GM21390 (cell line): ENCODE results near the gene GALNT18.
A peak's percentile ranks its signal among the peaks of the same experiment; 100 is the strongest.

Experiments used
- ATAC-seq: cut with Tn5 transposase; IDR thresholded peaks from one replicate; pipeline ENCODE4 v1.9.1; 2021; ENCODE audit not compliant: unreplicated experiment

The GALNT18 gene

GRCh38 chr11:11391796-11392463 lies 229.9 kb downstream of the GALNT18 start:
- no peak for ATAC-seq

GRCh38 chr11:11391169-11391568 lies 230.6 kb downstream of the GALNT18 start:
- ATAC-seq = no peak

- no peak for ATAC-seq
Measured at GRCh38 chr11:11390068-11390771, 231.6 kb downstream of the GALNT18 start.

DNA sequence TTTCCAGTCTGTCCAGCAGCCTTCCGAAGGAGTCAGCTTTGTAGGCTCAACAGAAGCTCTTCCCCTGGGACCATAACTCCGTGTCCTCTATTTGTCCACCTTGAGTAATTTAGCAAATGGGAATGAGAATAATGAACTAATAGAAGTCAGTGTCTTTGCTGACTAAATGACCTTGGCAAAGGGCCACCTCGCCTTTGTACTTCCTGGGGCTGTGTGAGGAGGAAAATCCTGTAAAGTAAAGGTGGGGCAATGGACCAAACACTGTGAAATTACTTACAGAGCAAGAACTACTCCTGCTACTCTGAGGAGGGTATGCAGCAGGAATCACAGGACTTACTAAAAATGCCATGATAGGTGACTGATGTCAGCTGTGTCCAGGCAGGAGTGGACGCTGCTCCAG lies 232.6 kb downstream of the GALNT18 start:
- ATAC-seq = no peak

- no peak for ATAC-seq
Measured at GRCh38 chr11:11387622-11388305, 234.0 kb downstream of the GALNT18 start.

GRCh38 chr11:11387207-11387606 lies 234.6 kb downstream of the GALNT18 start:
- no peak for ATAC-seq

GRCh38 chr11:11384829-11385228 lies 237.0 kb downstream of the GALNT18 start:
- no peak for ATAC-seq

DNA sequence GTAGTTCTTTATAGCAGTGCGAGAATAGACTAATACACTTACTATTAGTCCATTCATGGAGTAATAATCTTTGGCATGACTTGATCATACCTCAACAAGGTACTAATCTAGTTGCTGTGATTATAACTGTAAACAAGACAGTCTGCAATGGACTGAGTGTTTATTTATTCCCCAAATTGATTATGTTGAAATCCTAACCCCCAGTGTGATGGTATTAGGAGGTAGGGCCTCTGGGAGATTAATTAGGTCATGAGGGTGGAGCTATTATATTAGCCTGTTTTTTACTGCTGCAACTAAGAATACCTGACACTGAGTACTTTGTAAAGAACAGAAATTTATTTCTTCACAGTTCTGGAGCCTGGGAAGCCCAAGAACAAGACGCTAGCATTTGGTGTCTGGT lies 237.8 kb downstream of the GALNT18 start:
- ATAC-seq = no peak

- no peak for ATAC-seq
Measured at GRCh38 chr11:11382858-11383532, 238.8 kb downstream of the GALNT18 start.

DNA sequence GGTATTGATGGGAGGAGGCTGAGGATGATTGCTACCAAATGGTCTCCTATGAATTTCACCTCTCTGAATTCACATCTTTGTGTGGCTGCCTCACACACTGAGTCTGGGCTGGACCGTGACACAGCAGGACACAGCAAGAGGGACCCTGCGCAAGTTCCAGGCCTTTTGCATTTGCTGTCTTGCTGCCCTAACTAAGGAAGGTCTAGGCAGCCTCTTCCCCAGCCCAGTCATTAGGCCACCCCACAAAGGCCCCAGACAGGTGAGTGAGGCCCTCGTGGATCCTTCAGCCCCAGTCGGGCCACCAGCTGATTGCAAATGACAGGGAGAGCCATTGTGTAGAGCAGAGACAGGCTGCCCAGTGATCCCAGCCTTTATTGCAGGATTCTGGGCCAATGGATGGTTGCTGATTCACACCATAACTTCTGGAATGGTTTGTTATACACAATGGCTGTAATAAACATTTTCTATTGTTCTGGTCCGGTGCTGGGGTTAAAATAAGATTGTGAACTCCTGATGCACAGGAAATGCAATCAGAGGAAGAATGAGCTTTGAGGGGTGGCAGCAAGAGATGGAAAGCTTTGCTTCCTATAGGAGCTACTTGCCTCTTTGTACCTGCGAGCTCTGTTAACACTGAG lies 240.2 kb downstream of the GALNT18 start:
- ATAC-seq = no peak

- no peak for ATAC-seq
Measured at GRCh38 chr11:11380883-11381282, 240.9 kb downstream of the GALNT18 start.

GRCh38 chr11:11380340-11380739 lies 241.5 kb downstream of the GALNT18 start:
- ATAC-seq = no peak

GRCh38 chr11:11379661-11380060 lies 242.1 kb downstream of the GALNT18 start:
- no peak for ATAC-seq

- no peak for ATAC-seq
Measured at GRCh38 chr11:11378184-11378940, 243.4 kb downstream of the GALNT18 start.

DNA sequence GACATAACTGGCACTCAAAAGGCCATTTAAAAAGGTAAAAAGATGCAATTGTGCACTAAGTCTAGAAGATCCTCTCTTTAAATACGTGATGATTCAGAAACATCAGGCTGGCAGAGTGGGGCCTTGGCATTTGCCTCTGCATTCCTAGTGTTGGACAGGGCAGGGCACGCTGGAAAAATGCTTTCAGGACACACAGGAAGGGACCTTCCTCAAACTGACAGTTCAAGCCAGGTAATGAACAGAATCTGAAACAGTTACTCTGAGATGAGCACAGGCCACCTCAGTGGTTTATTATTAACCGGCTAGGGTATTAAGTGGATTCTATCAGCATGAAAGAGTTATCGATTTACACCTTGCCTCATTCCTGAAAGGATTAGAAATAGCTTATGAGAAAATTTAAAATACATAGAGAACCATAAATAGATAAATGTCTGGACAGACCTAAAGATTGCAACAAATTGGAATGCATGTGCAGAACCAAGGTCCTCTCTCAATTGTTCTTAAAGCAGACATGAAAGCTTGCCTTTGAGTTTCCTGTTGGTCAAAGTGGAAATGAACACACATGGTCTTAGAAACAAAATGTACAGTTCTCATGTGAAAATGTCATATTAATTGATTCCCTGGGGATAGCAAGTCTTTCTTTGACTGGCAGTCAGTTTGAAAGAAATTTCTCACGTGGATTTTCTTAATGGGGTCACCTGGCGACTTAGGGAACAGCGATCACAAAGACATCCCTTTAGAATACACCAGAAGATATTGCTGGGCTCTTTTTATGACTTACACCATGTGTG lies 247.3 kb downstream of the GALNT18 start:
- ATAC-seq = peak; percentile 61

DNA sequence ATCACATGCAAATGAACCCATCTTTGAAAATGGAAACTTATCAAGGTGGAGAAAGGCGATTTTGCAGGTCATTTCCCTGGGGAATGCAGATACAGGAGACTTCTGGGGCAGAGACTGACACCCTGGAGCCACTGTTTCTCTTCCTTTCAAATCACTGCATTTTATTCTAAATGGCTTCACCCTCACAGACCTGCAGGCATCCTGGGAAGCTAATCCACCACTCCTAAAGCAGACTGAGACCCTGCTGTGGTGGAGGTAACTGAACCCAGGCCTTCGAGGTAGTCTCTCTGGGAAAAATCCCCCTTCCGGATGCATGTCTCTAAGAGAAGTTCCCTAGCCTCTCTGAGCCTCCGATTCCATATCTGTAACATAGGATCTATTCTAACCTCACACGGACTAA lies 247.9 kb downstream of the GALNT18 start:
- no peak for ATAC-seq

DNA sequence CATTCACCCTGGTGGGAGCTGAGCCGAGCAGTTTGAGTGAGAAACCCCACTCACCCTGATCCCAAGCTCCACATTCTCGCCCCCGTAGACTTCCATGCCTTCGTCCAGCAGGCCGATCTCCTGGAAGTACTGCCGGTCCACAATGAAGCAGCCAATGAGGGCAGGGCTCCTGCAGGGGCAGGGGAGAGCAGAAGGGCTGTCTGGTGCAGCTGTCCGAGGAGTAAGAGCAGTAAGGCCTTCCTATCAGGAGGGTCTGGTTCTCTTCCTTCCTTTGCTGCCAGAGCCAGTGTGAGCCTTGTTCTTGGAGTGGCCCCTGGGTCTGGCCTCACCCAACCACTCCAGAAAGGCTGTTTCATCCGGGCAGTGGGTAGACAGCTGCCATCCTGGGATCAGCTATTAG lies 249.3 kb downstream of the GALNT18 start:
- ATAC-seq = no peak

GRCh38 chr11:11370962-11371303 lies 250.9 kb downstream of the GALNT18 start:
- no peak for ATAC-seq

- ATAC-seq = no peak
Measured at GRCh38 chr11:11370255-11370961, 251.4 kb downstream of the GALNT18 start.
